GM18873 (cell line): ENCODE measurements around the gene PLS3.
A peak's percentile ranks its signal among the peaks of the same experiment; 100 is the strongest.

ENCODE experiments used
- ATAC-seq: cut with Tn5 transposase; IDR thresholded peaks from one replicate; pipeline ENCODE4 v1.9.1; 2021; ENCODE audit warnings: mild to moderate bottlenecking, moderate library complexity, moderate number of reproducible peaks; ENCODE audit not compliant: unreplicated experiment, low FRiP score

The PLS3 gene

GRCh38 chrX:115679460-115679859 lies 118.5 kb downstream of the PLS3 start:
- ATAC-seq: no peak

GRCh38 chrX:115687595-115687994 lies 126.6 kb downstream of the PLS3 start:
- ATAC-seq: no peak

DNA sequence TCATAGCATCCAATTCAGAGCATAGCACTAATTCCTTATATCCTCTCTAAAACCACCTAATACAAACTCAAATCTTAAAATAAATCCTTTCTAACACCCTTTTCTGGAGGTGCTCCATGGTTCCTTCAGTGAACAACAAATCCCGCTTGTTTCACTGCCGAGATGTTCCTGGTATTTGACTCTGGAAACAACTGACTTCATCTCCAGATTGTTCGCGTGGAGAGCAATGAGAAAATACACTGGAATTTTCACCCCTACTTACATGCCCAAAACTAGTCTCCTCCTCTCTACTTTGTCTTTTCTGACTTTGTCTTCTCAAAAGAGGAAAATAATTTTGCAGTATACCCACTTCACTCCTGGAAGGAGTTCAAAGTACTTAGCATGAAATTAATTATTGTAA lies 129.0 kb downstream of the PLS3 start:
- ATAC-seq: no peak

DNA sequence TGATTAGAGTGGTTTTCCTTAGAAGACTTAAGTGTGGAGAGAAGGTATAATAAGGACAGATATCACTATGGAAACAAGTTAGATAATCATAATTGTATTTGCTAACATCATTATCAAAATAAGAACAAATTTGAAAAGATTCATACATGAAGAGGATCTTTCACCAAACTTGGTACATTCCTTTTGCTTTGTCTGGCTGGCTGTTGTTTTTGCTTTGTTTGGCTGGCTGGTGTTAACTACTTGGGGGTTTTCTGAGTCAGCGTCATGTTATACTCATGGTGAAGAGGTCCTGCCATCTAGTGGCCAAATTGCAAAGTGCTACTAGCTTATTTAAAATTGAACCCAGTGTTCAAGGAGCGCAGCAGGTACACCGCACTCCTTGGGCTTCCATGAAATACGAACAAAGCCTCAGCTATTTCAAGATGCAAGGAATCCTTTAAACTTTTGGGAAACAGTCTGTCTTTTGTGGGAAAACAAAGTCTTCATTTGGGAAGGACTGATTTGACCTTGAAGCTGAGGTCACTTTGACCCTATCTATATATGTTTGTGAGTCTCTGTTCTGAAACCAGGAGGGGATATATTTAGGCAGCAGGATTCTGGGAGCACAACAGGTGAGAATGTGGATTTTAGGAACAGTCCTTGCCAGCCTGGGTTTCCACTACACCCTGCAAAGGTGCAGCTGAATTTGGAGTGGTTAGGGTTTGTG lies 129.7 kb downstream of the PLS3 start:
- ATAC-seq: peak; percentile 88

DNA sequence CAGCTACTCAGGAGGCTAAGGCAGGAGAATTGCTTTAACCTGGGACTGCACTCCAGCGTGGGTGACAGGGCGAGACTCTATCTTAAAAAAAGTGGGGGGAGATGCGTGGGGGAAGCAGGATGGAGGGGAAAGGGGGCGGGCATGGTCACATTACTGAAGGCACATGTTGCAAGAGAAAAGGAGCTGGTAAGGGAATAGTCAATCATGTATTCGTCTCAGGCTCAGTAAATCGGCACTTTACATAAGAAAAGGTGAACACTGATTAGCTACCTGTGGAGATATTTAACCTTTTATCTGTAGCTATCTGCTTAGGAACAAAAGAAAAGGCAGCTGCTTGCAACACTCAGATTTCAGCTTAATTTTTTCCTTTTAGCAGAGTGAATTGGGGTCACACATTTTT lies 132.5 kb downstream of the PLS3 start:
- no peak for ATAC-seq

DNA sequence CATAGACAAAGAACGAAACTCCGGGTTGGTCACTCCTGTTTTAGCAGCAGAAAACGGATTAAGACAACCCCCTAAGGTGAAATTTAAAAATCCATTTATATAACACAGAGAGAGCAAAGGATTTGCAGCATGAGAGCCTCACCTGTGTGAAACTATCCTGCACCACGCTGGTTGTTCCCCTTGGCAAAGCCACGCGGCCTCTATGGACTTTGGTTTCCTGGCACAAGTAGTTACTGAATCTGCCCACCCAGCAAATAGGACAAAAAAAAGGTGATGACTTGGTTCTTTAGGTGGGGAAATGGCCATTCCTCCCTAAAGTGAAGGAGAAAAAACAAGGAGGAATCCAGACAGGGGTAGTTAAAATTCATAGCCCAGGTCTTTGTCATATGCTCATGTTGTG lies 133.1 kb downstream of the PLS3 start:
- ATAC-seq: no peak

DNA sequence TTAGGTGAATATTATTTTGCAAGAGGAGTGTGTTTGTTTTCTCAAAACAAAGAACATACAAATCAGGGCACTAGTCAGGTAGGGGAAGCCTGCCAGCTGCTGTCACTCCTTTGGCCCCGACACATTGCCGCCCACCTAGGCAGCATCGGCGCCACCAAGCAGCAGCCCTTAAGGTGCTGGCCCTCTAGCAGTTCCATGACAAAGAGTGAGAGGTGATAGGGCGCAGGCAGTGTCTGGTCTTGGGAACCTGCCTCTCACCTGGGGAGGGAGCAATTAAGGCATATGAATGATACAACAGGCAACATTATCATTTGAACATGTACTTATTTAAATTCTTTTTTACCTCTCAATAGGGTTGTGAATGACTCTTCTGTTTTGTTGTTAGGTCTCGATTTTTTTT lies 135.1 kb downstream of the PLS3 start:
- ATAC-seq: no peak

DNA sequence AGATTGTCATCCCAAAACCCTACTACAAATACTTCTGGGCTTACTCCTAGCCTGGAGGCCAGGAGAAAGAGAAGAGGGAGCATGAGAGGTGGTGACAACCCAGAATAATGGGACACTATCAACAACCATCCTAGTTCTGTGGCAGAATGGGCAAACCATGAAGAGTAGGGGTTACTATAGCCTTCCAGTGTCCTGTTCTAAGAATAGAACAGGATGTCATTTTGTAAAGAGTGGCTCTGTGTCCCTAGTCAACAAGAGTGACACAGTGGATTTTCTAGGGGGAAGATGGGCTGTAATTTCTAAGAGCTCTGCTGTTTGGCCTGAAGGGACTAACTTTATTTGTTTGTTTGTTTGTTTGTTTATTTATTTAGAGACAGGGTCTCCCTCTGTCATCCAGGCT lies 136.0 kb downstream of the PLS3 start:
- no peak for ATAC-seq

GRCh38 chrX:115697806-115698205 lies 136.8 kb downstream of the PLS3 start:
- no peak for ATAC-seq
